SK-N-SH (cell line): ENCODE data around the gene ARHGEF17.

Experiments used
- EZH2phosphoT487 ChIP-seq: fragments of 200-600 bp; sonication (generic); IDR thresholded peaks from 2 replicates; pipeline ENCODE4 v1.6.1; 2017; ENCODE audit warnings: low read depth, mixed run types, mild to moderate bottlenecking, antibody characterized with exemption, moderate library complexity, borderline replicate concordance
- FOSL2 ChIP-seq: IDR thresholded peaks from 2 replicates; pipeline ENCODE4 v1.4.0; 2012; ENCODE audit warnings: low read depth, mild to moderate bottlenecking, moderate library complexity, borderline replicate concordance
- GABPA ChIP-seq: IDR thresholded peaks from 2 replicates; pipeline ENCODE4 v1.4.0; 2012; ENCODE audit warnings: low read depth, mild to moderate bottlenecking
- MXI1 ChIP-seq: IDR thresholded peaks from 2 replicates; pipeline ENCODE4 v1.6.1; 2012; ENCODE audit warnings: mild to moderate bottlenecking, low read depth, low read length, improper control_type of control experiment
- POLR2AphosphoS5 ChIP-seq: IDR thresholded peaks from 2 replicates; pipeline ENCODE4 v1.6.1; 2012; ENCODE audit warnings: low read depth, low read length
- RFX5 ChIP-seq: IDR thresholded peaks from 2 replicates; pipeline ENCODE4 v1.6.1; 2012; ENCODE audit warnings: mild to moderate bottlenecking, improper control_type of control experiment, low read length
- TAF1 ChIP-seq: IDR thresholded peaks from 2 replicates; pipeline ENCODE4 v1.6.1; 2012; ENCODE audit warnings: low read depth, mild to moderate bottlenecking, low read length, moderate library complexity, borderline replicate concordance
- YY1 ChIP-seq: IDR thresholded peaks from 2 replicates; pipeline ENCODE4 v1.4.0; 2012; ENCODE audit warnings: low read depth, mild to moderate bottlenecking
- TF ChIP-seq, protein P1 (sequence below): fragments of 200-600 bp; sonication (generic); IDR thresholded peaks from 2 replicates; pipeline ENCODE4 v1.6.1; 2017; ENCODE audit warnings: antibody characterized with exemption, mild to moderate bottlenecking, moderate library complexity
- TF ChIP-seq, protein P2 (sequence below): fragments of 150-350 bp; IDR thresholded peaks from 2 replicates; pipeline ENCODE4 v1.6.1; 2017; ENCODE audit warnings: antibody characterized with exemption, low read length, low read depth, borderline replicate concordance
- TF ChIP-seq, protein P3 (sequence below): IDR thresholded peaks from 2 replicates; pipeline ENCODE4 v1.4.0; 2012; ENCODE audit warnings: low read depth, borderline replicate concordance
- TF ChIP-seq, protein P4 (sequence below): IDR thresholded peaks from 2 replicates; pipeline ENCODE4 v1.4.0; 2012; ENCODE audit warnings: low read depth

DNA sequence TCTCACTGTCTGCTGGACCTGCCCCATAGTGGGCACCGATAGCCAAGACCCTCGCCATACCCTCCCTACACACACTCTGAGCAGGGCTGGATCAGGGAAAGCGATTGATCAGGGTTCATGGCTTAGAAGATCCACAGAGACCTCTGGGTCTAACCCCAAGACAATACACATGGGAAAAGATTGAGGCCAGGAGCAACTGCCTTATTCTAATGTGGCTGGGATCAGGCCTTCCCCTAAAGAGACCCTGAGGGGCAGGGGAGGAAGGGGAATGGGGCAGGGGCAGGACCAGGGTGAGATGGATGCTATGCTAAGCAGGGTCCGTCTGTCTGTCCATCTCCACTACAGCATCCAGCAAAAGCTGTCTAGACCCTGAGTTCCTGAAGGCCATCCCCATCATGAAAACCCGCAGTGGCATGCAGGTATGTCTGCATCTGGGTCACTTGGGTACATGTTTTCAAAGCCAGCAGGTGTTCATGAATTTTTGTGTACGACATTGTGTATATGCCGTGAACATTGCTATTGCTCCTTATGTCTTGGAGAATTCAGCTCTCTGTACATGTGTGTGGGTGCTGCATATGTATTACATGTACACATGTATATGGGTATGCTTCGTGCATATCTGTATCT, 52.8 kb downstream of the ARHGEF17 start:
- TF ChIP-seq, protein P1, sequence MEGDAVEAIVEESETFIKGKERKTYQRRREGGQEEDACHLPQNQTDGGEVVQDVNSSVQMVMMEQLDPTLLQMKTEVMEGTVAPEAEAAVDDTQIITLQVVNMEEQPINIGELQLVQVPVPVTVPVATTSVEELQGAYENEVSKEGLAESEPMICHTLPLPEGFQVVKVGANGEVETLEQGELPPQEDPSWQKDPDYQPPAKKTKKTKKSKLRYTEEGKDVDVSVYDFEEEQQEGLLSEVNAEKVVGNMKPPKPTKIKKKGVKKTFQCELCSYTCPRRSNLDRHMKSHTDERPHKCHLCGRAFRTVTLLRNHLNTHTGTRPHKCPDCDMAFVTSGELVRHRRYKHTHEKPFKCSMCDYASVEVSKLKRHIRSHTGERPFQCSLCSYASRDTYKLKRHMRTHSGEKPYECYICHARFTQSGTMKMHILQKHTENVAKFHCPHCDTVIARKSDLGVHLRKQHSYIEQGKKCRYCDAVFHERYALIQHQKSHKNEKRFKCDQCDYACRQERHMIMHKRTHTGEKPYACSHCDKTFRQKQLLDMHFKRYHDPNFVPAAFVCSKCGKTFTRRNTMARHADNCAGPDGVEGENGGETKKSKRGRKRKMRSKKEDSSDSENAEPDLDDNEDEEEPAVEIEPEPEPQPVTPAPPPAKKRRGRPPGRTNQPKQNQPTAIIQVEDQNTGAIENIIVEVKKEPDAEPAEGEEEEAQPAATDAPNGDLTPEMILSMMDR, result no peak
- TF ChIP-seq POLR2AphosphoS5 (no peak), FOSL2 (no peak), YY1 (no peak), TAF1 (no peak), RFX5 (no peak), EZH2phosphoT487 (no peak), GABPA (no peak), MXI1 (no peak)
- TF ChIP-seq, protein P2, sequence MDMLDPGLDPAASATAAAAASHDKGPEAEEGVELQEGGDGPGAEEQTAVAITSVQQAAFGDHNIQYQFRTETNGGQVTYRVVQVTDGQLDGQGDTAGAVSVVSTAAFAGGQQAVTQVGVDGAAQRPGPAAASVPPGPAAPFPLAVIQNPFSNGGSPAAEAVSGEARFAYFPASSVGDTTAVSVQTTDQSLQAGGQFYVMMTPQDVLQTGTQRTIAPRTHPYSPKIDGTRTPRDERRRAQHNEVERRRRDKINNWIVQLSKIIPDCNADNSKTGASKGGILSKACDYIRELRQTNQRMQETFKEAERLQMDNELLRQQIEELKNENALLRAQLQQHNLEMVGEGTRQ, result no peak
- TF ChIP-seq, protein P3, sequence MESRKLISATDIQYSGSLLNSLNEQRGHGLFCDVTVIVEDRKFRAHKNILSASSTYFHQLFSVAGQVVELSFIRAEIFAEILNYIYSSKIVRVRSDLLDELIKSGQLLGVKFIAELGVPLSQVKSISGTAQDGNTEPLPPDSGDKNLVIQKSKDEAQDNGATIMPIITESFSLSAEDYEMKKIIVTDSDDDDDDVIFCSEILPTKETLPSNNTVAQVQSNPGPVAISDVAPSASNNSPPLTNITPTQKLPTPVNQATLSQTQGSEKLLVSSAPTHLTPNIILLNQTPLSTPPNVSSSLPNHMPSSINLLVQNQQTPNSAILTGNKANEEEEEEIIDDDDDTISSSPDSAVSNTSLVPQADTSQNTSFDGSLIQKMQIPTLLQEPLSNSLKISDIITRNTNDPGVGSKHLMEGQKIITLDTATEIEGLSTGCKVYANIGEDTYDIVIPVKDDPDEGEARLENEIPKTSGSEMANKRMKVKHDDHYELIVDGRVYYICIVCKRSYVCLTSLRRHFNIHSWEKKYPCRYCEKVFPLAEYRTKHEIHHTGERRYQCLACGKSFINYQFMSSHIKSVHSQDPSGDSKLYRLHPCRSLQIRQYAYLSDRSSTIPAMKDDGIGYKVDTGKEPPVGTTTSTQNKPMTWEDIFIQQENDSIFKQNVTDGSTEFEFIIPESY, result no peak
- TF ChIP-seq, protein P4, sequence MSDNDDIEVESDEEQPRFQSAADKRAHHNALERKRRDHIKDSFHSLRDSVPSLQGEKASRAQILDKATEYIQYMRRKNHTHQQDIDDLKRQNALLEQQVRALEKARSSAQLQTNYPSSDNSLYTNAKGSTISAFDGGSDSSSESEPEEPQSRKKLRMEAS, result no peak
